Activated T-cell treated with anti-CD3 and anti-CD28 coated beads for 4 hours (primary cell): Measurements from ENCODE around the gene CYP2A6.
"Not testable (repeated sequence)": the region's sequence is repeated elsewhere in the genome, so short reads cannot be mapped to it uniquely, and the experiment has no call there.

Experiments used
- DNase-seq: peaks from one replicate; pipeline ENCODE4 v3.0.0-alpha.2; 2020

CYP2A6 gene

GRCh38 chr19:40842997-40843652 lies 7.1 kb downstream of the CYP2A6 start:
- DNase-seq, result not testable (repeated sequence)

- not testable (repeated sequence) for DNase-seq
Measured at GRCh38 chr19:40842012-40842411, 8.2 kb downstream of the CYP2A6 start.

GRCh38 chr19:40838477-40838876 lies 11.8 kb downstream of the CYP2A6 start:
- not testable (repeated sequence) for DNase-seq

- DNase-seq, result no peak
Measured at GRCh38 chr19:40836754-40837429, 13.4 kb downstream of the CYP2A6 start.

- DNase-seq, result not testable (repeated sequence)
Measured at GRCh38 chr19:40833728-40834533, 16.3 kb downstream of the CYP2A6 start.

GRCh38 chr19:40832431-40832790 lies 17.8 kb downstream of the CYP2A6 start:
- not testable (repeated sequence) for DNase-seq

GRCh38 chr19:40831502-40832430 lies 18.5 kb downstream of the CYP2A6 start:
- no peak for DNase-seq

- not testable (repeated sequence) for DNase-seq
Measured at GRCh38 chr19:40830741-40831140, 19.5 kb downstream of the CYP2A6 start.

GRCh38 chr19:40829205-40829604 lies 21.0 kb downstream of the CYP2A6 start:
- DNase-seq, result no peak

- DNase-seq, result no peak
Measured at GRCh38 chr19:40827386-40828247, 22.6 kb downstream of the CYP2A6 start.

GRCh38 chr19:40826699-40827385 lies 23.4 kb downstream of the CYP2A6 start:
- DNase-seq, result not testable (repeated sequence)

GRCh38 chr19:40826312-40826698 lies 23.9 kb downstream of the CYP2A6 start:
- DNase-seq, result not testable (repeated sequence)

GRCh38 chr19:40825460-40826095 lies 24.7 kb downstream of the CYP2A6 start:
- not testable (repeated sequence) for DNase-seq

GRCh38 chr19:40824916-40825315 lies 25.3 kb downstream of the CYP2A6 start:
- DNase-seq, result not testable (repeated sequence)

- not testable (repeated sequence) for DNase-seq
Measured at GRCh38 chr19:40822704-40823553, 27.3 kb downstream of the CYP2A6 start.

- DNase-seq, result no peak
Measured at GRCh38 chr19:40822161-40822560, 28.1 kb downstream of the CYP2A6 start.

GRCh38 chr19:40819479-40820234 lies 30.6 kb downstream of the CYP2A6 start:
- peak; percentile 68 for DNase-seq
